Type B pancreatic cell (in vitro differentiated cells): ENCODE data around the gene PGPEP1. TPM values are rescaled to one million over a fixed set of nuclear protein-coding genes. Genes with fewer than 3 reads are reported as not detected.

Source experiments
- DNase-seq: peaks from one replicate; pipeline ENCODE4 v3.0.0; 2021; ENCODE audit warnings: mixed read lengths; ENCODE audit not compliant: unreplicated experiment; ENCODE audit errors: extremely low spot score
- H3K27ac Mint-ChIP-seq: 2 replicates; pipeline ENCODE4 v1.8.0; 2021; ENCODE audit warnings: mild to moderate bottlenecking, mixed read lengths
- H3K27me3 Mint-ChIP-seq: 2 replicates; pipeline ENCODE4 v1.8.0; 2021; ENCODE audit warnings: mixed read lengths
- H3K36me3 Mint-ChIP-seq: 2 replicates; pipeline ENCODE4 v1.8.0; 2021; ENCODE audit warnings: mixed read lengths
- H3K4me1 Mint-ChIP-seq: one replicate; pipeline ENCODE4 v1.8.0; 2021; ENCODE audit warnings: mixed read lengths; ENCODE audit not compliant: unreplicated experiment
- H3K4me3 Mint-ChIP-seq: 2 replicates; pipeline ENCODE4 v1.8.0; 2021; ENCODE audit warnings: mild to moderate bottlenecking, mixed read lengths
- H3K9me3 Mint-ChIP-seq: 2 replicates; pipeline ENCODE4 v1.8.0; 2021; ENCODE audit warnings: mixed read lengths
- long read RNA-seq: library from polyadenylated mRNA; unstranded; transcript quantifications from one replicate; pipeline ENCODE4 v2.0.0, GENCODE V29; 2020
- total RNA-seq: library from RNA; stranded (reverse); gene quantifications from 2 replicates; pipeline ENCODE4 v1.2.1, GENCODE V29; 2021; ENCODE audit warnings: low replicate concordance
- TF ChIP-seq, protein P1 (sequence below): fragments of 200-600 bp; sonication (generic); conservative IDR thresholded peaks from 2 replicates; pipeline ENCODE4 v1.5.0; 2021; ENCODE audit warnings: antibody characterized with exemption, mild to moderate bottlenecking

The PGPEP1 gene
- total RNA-seq, result 28.8 and 46.7 TPM in 2 replicates
- long read RNA-seq, full-length matches to known transcripts, result 5 of 24 reads
- long read RNA-seq, partial matches to known transcripts, result 2 of 24 reads
- long read RNA-seq, other reads (novel, unspliced or antisense), result 17 of 24 reads

DNA sequence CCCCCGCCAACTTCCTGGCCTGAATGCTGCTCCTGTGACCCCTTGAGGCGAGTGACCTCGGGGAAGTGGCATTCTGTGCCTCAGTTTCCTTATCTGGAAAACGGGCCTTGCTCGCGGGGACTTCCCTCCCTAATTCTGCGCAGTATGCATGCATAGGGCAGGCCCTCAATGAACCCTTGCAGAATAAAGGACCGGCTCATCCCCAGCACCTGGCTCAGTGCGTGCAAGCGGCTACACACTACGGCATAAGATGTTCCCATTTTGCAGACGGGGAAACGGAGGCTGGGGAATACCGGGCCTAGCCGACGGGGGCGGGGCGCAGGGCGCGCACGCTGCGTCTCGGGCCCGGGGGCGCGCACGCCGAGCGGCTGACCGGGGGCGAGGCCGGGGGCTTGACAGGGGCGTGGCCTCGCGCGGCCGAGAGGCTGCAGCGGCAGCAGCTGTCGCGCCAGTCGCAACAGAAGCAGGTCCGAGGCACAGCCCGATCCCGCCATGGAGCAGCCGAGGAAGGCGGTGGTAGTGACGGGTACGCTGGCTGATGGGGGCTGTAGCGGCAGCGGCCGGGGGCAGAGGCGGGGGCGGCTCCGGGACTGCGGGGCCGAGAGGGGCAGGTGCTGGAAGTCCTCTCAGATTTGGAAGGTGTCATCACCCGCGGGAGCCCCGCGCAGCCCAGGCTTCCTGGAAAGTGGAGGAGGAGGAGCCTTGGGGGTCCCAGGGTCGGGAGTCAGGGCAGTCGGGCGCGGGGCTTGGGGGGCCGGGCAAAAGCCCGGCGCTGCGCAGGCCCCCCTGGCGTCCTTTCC is at the start of gene PGPEP1:
TSS of gene PGPEP1 (plus strand) at position 409 of the 800 bp plus-strand sequence. CDS start at position 493, 84 bp downstream.
- TF ChIP-seq, protein P1, sequence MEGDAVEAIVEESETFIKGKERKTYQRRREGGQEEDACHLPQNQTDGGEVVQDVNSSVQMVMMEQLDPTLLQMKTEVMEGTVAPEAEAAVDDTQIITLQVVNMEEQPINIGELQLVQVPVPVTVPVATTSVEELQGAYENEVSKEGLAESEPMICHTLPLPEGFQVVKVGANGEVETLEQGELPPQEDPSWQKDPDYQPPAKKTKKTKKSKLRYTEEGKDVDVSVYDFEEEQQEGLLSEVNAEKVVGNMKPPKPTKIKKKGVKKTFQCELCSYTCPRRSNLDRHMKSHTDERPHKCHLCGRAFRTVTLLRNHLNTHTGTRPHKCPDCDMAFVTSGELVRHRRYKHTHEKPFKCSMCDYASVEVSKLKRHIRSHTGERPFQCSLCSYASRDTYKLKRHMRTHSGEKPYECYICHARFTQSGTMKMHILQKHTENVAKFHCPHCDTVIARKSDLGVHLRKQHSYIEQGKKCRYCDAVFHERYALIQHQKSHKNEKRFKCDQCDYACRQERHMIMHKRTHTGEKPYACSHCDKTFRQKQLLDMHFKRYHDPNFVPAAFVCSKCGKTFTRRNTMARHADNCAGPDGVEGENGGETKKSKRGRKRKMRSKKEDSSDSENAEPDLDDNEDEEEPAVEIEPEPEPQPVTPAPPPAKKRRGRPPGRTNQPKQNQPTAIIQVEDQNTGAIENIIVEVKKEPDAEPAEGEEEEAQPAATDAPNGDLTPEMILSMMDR, result no peak
- no peaks in the 10 kb centered on the region for H3K27me3 Mint-ChIP-seq
- H3K36me3 Mint-ChIP-seq, result no peaks in the 10 kb centered on the region
- no peaks in the 10 kb centered on the region for H3K9me3 Mint-ChIP-seq
- peaks cover 25% of the 10 kb centered on the region for H3K4me1 Mint-ChIP-seq
- peak within 1 kb of the TSS; percentile 88 for H3K4me3 Mint-ChIP-seq
- peak; percentile 84 for DNase-seq
- peak within 1 kb of the TSS; percentile 63 for H3K27ac Mint-ChIP-seq

DNA sequence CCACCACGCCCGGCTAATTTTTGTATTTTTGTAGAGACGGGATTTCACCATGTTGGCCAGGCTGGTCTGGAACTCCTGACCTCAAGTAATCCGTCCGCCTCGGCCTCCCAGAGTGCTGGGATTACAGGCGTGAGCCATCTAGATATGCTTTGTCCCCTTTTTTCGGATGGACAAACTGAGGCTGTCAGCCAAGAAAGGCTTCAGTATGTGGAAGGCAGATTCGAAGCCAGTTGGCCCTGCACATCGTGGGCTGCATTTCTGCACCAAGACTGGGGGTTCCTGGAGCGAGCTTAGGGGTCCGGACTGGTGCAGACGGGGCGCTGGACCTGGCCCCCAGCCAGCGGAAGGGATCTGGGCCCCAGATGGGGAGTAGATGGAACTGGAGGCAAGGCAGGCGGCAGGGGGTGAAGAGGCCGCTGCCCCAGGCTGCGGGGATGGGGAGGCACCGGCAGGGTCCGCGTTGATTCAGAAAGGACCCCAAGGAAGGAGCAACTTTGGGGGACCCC is 49.3 kb upstream of the PGPEP1 start:
- no peaks in the 10 kb centered on the region for H3K9me3 Mint-ChIP-seq
- peak overlapping the region; percentile 61 for H3K4me3 Mint-ChIP-seq
- H3K4me1 Mint-ChIP-seq, result peaks cover 31% of the 10 kb centered on the region
- no peaks in the 10 kb centered on the region for H3K27me3 Mint-ChIP-seq
- TF ChIP-seq, protein P1, result no peak
- H3K27ac Mint-ChIP-seq, result peak overlapping the region; percentile 98
- no peak for DNase-seq
- no peaks in the 10 kb centered on the region for H3K36me3 Mint-ChIP-seq

DNA sequence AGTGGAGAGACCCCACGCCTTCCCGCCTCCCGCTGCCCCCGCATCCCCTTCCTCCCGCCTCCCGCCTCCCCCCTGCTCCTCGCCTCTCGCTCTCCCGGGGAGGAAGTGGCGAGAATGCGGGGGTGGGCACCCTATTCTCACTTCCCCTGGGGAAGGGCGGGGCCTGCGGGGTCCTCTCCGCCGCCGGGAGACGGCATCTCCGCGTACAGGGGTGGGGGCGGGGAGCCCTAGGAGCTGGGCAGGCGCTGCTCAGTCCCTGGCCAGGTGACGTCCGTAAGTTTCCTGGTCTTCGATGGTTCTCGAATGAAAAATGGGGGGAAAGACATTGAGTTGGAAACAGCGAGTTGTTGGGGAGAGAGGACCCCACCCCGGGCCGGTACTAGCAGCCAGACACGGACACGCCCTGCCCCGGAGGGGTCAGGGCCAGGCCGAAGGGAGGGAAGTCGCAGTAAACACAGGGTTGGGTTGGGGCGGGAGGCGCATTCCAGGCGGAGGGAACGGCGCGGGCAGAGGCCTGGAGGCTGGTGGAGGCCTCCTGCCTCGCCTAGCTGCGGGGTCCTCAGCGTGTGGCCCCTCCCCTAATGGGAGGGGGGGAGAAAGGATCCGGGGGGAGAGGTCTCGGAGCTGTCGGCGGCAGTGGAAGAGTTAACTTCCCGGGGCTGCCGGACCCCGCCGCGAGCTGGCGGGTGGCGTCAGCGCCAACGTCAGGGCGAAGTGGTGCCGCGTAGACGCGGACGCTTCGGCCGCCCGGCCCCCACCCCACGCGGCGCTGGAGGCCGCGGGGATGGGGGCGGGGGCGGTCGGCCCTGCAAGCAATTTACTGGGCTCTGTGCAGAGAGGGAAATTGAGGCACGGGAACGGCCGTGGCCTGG is 48.6 kb upstream of the PGPEP1 start:
- H3K4me1 Mint-ChIP-seq, result peaks cover 25% of the 10 kb centered on the region
- TF ChIP-seq, protein P1, result no peak
- no peaks in the 10 kb centered on the region for H3K9me3 Mint-ChIP-seq
- H3K4me3 Mint-ChIP-seq, result peak overlapping the region; percentile 92
- no peaks in the 10 kb centered on the region for H3K27me3 Mint-ChIP-seq
- H3K36me3 Mint-ChIP-seq, result no peaks in the 10 kb centered on the region
- peak overlapping the region; percentile 98 for H3K27ac Mint-ChIP-seq
- DNase-seq, result no peak

DNA sequence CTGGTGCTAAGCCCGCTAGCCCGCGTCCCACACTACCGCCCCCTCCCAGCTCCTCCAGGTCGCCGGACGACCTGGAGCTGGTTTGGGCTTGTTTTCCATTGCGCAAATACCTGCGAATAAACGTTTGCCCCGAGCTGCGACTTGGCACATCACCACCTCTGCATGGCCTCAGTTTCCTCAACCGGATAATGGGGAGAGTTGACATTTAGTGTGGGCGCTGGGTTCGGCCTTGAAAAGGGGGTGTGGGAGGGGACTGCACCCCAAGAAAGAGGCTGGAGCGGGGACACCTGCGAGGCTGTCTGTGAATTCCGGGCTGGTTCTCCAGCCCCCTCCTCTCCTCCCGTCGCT is 48.0 kb upstream of the PGPEP1 start:
- TF ChIP-seq, protein P1, result no peak
- peak overlapping the region; percentile 80 for H3K4me3 Mint-ChIP-seq
- peaks cover 24% of the 10 kb centered on the region for H3K4me1 Mint-ChIP-seq
- no peaks in the 10 kb centered on the region for H3K27me3 Mint-ChIP-seq
- H3K27ac Mint-ChIP-seq, result peak overlapping the region; percentile 98
- H3K36me3 Mint-ChIP-seq, result no peaks in the 10 kb centered on the region
- no peaks in the 10 kb centered on the region for H3K9me3 Mint-ChIP-seq
- no peak for DNase-seq

GRCh38 chr19:18292810-18293641 is 47.4 kb upstream of the PGPEP1 start:
- Mint-ChIP-seq H3K9me3 (no peaks in the 10 kb centered on the region), H3K36me3 (no peaks in the 10 kb centered on the region), H3K4me1 (peaks cover 24% of the 10 kb centered on the region), H3K27ac (peak overlapping the region; percentile 98), H3K27me3 (no peaks in the 10 kb centered on the region), H3K4me3 (peak overlapping the region; percentile 80)
- TF ChIP-seq, protein P1, result no peak
- DNase-seq, result peak; percentile 88
